CD8-positive, alpha-beta memory T cell (primary cell): ENCODE results near the gene SEMA3A. TPM values are rescaled to one million over a fixed set of nuclear protein-coding genes. Genes with fewer than 3 reads are reported as not detected.

ENCODE experiments used
- CTCF ChIA-PET: fragments of 350-600 bp; sonication (Branson Sonifier 250); formaldehyde crosslinking; loops from one replicate; lab custom pipeline; 2021; ENCODE audit warnings: antibody characterized with exemption; lab: Charles Lee
- POLR2A ChIA-PET: fragments of 350-600 bp; sonication (Branson Sonifier 250); formaldehyde crosslinking; loops from one replicate; lab custom pipeline; 2021; ENCODE audit warnings: antibody characterized with exemption; lab: Charles Lee
- DNase-seq, 5 donors: peaks; one replicate each; pipeline versions ENCODE4 v3.0.0 to v3.0.0-alpha.2; 2020 to 2022; ENCODE audit warnings: mixed read lengths in 1 of 5
- H3K27ac ChIP-seq: one replicate; pipeline ENCODE4 v1.7.0; 2013; ENCODE audit warnings: low read depth, mild to moderate bottlenecking, low read length, moderate library complexity
- H3K27me3 ChIP-seq: 2 replicates; pipeline ENCODE4 v1.7.0; 2013; ENCODE audit warnings: low read length, mild to moderate bottlenecking; ENCODE audit not compliant: insufficient read depth, poor library complexity, severe bottlenecking
- H3K36me3 ChIP-seq: 2 replicates; pipeline ENCODE4 v1.7.0; 2013; ENCODE audit warnings: mild to moderate bottlenecking, low read length, moderate library complexity; ENCODE audit not compliant: insufficient read depth
- H3K4me1 ChIP-seq: 2 replicates; pipeline ENCODE4 v1.7.0; 2013; ENCODE audit warnings: mild to moderate bottlenecking, low read length, moderate library complexity; ENCODE audit not compliant: insufficient read depth
- H3K4me3 ChIP-seq: 2 replicates; pipeline ENCODE4 v1.7.0; 2013; ENCODE audit warnings: mild to moderate bottlenecking, low read length
- H3K9me3 ChIP-seq: 2 replicates; pipeline ENCODE4 v1.7.0; 2013; ENCODE audit warnings: mild to moderate bottlenecking, low read length
- H3K27ac Mint-ChIP-seq, 8 donors: one replicate each; pipeline ENCODE4 v1.8.0; 2020 to 2021; ENCODE audit warnings: mixed read lengths in 8 of 8, mild to moderate bottlenecking in 6 of 8, inconsistent platforms in 3 of 8, moderate library complexity in 3 of 8
- H3K27me3 Mint-ChIP-seq, 2 donors: one replicate each; pipeline ENCODE4 v1.8.0; 2020 to 2021; ENCODE audit warnings: mixed read lengths in 2 of 2, mild to moderate bottlenecking in 1 of 2, moderate library complexity in 1 of 2
- H3K36me3 Mint-ChIP-seq, 3 donors: one replicate each; pipeline ENCODE4 v1.8.0; 2020 to 2021; ENCODE audit warnings: mixed read lengths in 3 of 3, inconsistent platforms in 1 of 3, mild to moderate bottlenecking in 1 of 3
- H3K4me1 Mint-ChIP-seq, 3 donors: one replicate each; pipeline ENCODE4 v1.8.0; 2020 to 2021; ENCODE audit warnings: mixed read lengths in 3 of 3, inconsistent platforms in 1 of 3, mild to moderate bottlenecking in 1 of 3
- H3K4me3 Mint-ChIP-seq, 7 donors: one replicate each; pipeline ENCODE4 v1.8.0; 2020 to 2021; ENCODE audit warnings: mixed read lengths in 7 of 7, mild to moderate bottlenecking in 6 of 7, moderate library complexity in 4 of 7, inconsistent platforms in 2 of 7
- H3K9me3 Mint-ChIP-seq, 5 donors: one replicate each; pipeline ENCODE4 v1.8.0; 2020 to 2022; ENCODE audit warnings: mixed read lengths in 5 of 5, mild to moderate bottlenecking in 3 of 5, moderate library complexity in 2 of 5, inconsistent platforms in 1 of 5
- polyA plus RNA-seq: library from polyadenylated mRNA; unstranded; fragments of 300-500 nt; fragmentation: Illumina TruSeq; gene quantifications from one replicate; pipeline ENCODE4 v1.2.3, GENCODE V29; 2021
- total RNA-seq, 2 experiments: library from RNA; stranded (reverse); gene quantifications; one replicate each; pipeline ENCODE4 v1.2.3, GENCODE V29; 2021

The SEMA3A gene
- total and polyA plus RNA-seq, 3 experiments from 2014 or later = not detected

- Mint-ChIP-seq H3K27me3 (no peaks in the 10 kb centered on the region), H3K27ac (no peak overlapping the region), H3K36me3 (no peaks in the 10 kb centered on the region), H3K4me1 (no peaks in the 10 kb centered on the region), H3K9me3 (peaks cover 0 to 30% (median 7%) of the 10 kb centered on the region in 5 donors), H3K4me3 (no peak overlapping the region)
- H3K4me1 ChIP-seq = no peaks in the 10 kb centered on the region
- H3K27ac ChIP-seq = no peak overlapping the region
- ChIA-PET POLR2A (no interaction called here), CTCF (no interaction called here)
- no peak overlapping the region for H3K4me3 ChIP-seq
- no peak for DNase-seq
- no peaks in the 10 kb centered on the region for H3K27me3 ChIP-seq
- no peaks in the 10 kb centered on the region for H3K36me3 ChIP-seq
- H3K9me3 ChIP-seq = no peaks in the 10 kb centered on the region
Measured at GRCh38 chr7:83913174-83913573, 281.4 kb downstream of the SEMA3A start.

DNA sequence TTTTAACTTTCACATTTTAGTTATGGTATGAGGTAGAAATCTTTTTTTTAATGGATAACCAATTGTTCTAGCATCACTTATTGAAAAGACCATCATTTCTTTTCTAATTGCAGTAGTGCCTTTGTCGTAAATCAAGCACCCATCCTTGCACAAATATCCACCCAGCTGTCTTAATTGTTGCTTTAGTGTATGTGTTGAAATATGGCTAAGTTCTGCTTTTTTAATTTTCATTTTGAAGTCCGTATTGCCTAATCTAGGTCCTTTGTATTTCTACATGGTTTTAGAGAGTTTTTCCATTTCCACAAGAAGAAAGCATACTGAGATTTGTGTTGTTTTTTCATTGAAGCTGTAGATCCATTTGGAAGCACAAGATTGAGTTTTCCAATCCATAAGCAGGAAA, 286.1 kb downstream of the SEMA3A start:
- DNase-seq = no peak
- no peak overlapping the region for H3K27ac Mint-ChIP-seq

More for the DNA sequence above, 286.1 kb downstream of the SEMA3A start:
- peaks cover 0 to 21% (median 5%) of the 10 kb centered on the region in 5 donors for H3K9me3 Mint-ChIP-seq
- Histone ChIP-seq H3K9me3 (no peaks in the 10 kb centered on the region), H3K36me3 (no peaks in the 10 kb centered on the region), H3K27ac (no peak overlapping the region), H3K4me3 (no peak overlapping the region), H3K27me3 (no peaks in the 10 kb centered on the region), H3K4me1 (no peaks in the 10 kb centered on the region)
- CTCF ChIA-PET = no interaction called here
- no peaks in the 10 kb centered on the region for H3K36me3 Mint-ChIP-seq
- no peak overlapping the region for H3K4me3 Mint-ChIP-seq
- H3K27me3 Mint-ChIP-seq = no peaks in the 10 kb centered on the region
- POLR2A ChIA-PET = no interaction called here
- no peaks in the 10 kb centered on the region for H3K4me1 Mint-ChIP-seq
